ENCODE results near the gene MAU2. TPM values are rescaled to one million over a fixed set of nuclear protein-coding genes. Genes with fewer than 3 reads are reported as not detected.

MAU2 gene
- total RNA-seq, 1 experiment from 2014 or later, result 37.3 TPM

GRCh38 chr19:19354932-19355331 lies 34.3 kb downstream of the MAU2 start:
- Histone ChIP-seq H3K4me1 (ENCODE audit: low read length) (no peaks in the 10 kb centered on the region), H3K4me3 (ENCODE audit: low read length) (no peak overlapping the region), H4K20me1 (ENCODE audit: insufficient read depth, low read depth, low read length) (no peaks in the 10 kb centered on the region), H3K27ac (ENCODE audit: low read length) (no peak overlapping the region), H3K79me2 (ENCODE audit: low read length) (no peaks in the 10 kb centered on the region), H3K9ac (ENCODE audit: low read length) (no peak overlapping the region), H3K9me3 (ENCODE audit: low read length) (no peaks in the 10 kb centered on the region), H2AFZ (ENCODE audit: low read length) (no peak overlapping the region), H3K27me3 (ENCODE audit: low read length) (no peaks in the 10 kb centered on the region), H3K36me3 (ENCODE audit: insufficient read depth, low read length) (0 out of 2 replicates have a peak, but pooled peaks cover 5% of the 10 kb centered on the region), H3K9me2 (replicated peaks; ENCODE audit: insufficient read depth, low read length) (no peaks in the 10 kb centered on the region), H3K4me2 (ENCODE audit: low read depth, low read length, poor library complexity, severe bottlenecking) (no peak overlapping the region)
- no peak for DNase-seq

GRCh38 chr19:19355606-19356139 lies 35.0 kb downstream of the MAU2 start:
- peaks cover 5% of the 10 kb centered on the region for H3K4me1 ChIP-seq (ENCODE audit: low read length)
- H2AFZ ChIP-seq (ENCODE audit: low read length), result no peak overlapping the region
- H3K27me3 ChIP-seq (ENCODE audit: low read length), result no peaks in the 10 kb centered on the region
- H3K4me3 ChIP-seq (ENCODE audit: low read length), result no peak overlapping the region
- H3K79me2 ChIP-seq (ENCODE audit: low read length), result no peaks in the 10 kb centered on the region
- no peak overlapping the region for H3K4me2 ChIP-seq (ENCODE audit: low read depth, low read length, poor library complexity, severe bottlenecking)
- no peaks in the 10 kb centered on the region for H4K20me1 ChIP-seq (ENCODE audit: insufficient read depth, low read depth, low read length)
- no peaks in the 10 kb centered on the region for H3K9me2 ChIP-seq (replicated peaks; ENCODE audit: insufficient read depth, low read length)
- H3K9me3 ChIP-seq (ENCODE audit: low read length), result no peaks in the 10 kb centered on the region
- H3K9ac ChIP-seq (ENCODE audit: low read length), result no peak overlapping the region
- H3K36me3 ChIP-seq (ENCODE audit: insufficient read depth, low read length), result 0 out of 2 replicates have a peak, but pooled peaks cover 5% of the 10 kb centered on the region
- no peak for DNase-seq
- no peak overlapping the region for H3K27ac ChIP-seq (ENCODE audit: low read length)

DNA sequence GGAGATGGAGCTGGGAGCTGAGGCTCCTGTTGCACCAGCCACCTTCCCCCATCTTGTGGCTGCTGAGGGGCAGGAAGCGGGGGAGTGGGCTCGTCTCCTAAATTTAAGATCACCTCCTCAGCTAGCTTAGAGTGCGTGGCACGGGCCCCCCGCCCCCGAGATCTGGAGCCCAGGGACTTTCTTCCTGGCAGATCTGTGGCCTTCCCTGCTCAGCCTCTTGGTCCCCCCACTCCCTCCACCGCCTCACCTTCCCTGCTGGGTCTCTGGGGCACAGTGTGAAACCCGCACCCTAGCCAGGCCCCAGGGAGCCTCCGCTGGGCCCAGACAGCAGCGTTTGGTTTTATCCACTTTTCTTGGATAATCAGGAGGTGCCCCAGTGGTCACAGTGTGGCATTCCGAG lies 35.9 kb downstream of the MAU2 start:
- Histone ChIP-seq H3K9ac (ENCODE audit: low read length) (no peak overlapping the region), H3K79me2 (ENCODE audit: low read length) (no peaks in the 10 kb centered on the region), H3K4me2 (ENCODE audit: low read depth, low read length, poor library complexity, severe bottlenecking) (no peak overlapping the region), H3K4me3 (ENCODE audit: low read length) (no peak overlapping the region), H3K36me3 (ENCODE audit: insufficient read depth, low read length) (0 out of 2 replicates have a peak, but pooled peaks cover 5% of the 10 kb centered on the region), H4K20me1 (ENCODE audit: insufficient read depth, low read depth, low read length) (no peaks in the 10 kb centered on the region), H3K9me2 (replicated peaks; ENCODE audit: insufficient read depth, low read length) (no peaks in the 10 kb centered on the region), H3K27ac (ENCODE audit: low read length) (no peak overlapping the region), H3K9me3 (ENCODE audit: low read length) (no peaks in the 10 kb centered on the region), H2AFZ (ENCODE audit: low read length) (no peak overlapping the region), H3K4me1 (ENCODE audit: low read length) (peaks cover 13% of the 10 kb centered on the region), H3K27me3 (ENCODE audit: low read length) (no peaks in the 10 kb centered on the region)
- no peak for DNase-seq

- Histone ChIP-seq H3K9ac (ENCODE audit: low read length) (no peak overlapping the region), H4K20me1 (ENCODE audit: insufficient read depth, low read depth, low read length) (no peaks in the 10 kb centered on the region), H3K27me3 (ENCODE audit: low read length) (no peaks in the 10 kb centered on the region), H3K79me2 (ENCODE audit: low read length) (no peaks in the 10 kb centered on the region), H3K9me2 (replicated peaks; ENCODE audit: insufficient read depth, low read length) (no peaks in the 10 kb centered on the region), H3K4me1 (ENCODE audit: low read length) (peaks cover 13% of the 10 kb centered on the region), H3K36me3 (ENCODE audit: insufficient read depth, low read length) (0 out of 2 replicates have a peak, but pooled peaks cover 5% of the 10 kb centered on the region), H3K9me3 (ENCODE audit: low read length) (no peaks in the 10 kb centered on the region), H3K27ac (ENCODE audit: low read length) (no peak overlapping the region), H2AFZ (ENCODE audit: low read length) (no peak overlapping the region), H3K4me3 (ENCODE audit: low read length) (no peak overlapping the region), H3K4me2 (ENCODE audit: low read depth, low read length, poor library complexity, severe bottlenecking) (no peak overlapping the region)
- no peak for DNase-seq
These were observed 36.4 kb downstream of the MAU2 start for GRCh38 chr19:19356901-19357566.

DNA sequence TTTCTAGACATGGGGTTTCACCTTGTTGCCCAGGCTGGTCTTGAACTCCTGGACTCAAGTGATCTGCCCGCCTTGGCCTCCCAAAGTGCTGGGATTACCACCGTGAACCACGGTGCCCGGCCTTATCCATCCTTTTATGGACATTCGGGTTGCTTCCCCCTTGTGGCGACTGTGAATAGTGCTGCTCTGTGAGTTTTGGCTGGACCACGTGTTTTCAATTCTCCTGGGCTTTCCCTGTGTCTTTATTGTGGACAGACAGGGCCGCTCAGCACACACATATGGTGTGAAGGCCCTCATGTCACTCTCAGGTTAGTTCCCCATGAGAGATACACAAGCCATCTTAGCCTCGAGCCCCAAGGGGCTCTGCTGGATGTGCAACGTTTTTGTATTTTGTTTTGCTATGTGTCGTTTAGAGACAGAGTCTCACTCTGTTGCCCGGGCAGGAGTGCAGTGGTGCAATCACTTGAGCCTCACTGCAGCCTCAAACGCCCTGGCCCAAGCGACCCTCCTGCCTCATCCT lies 40.5 kb downstream of the MAU2 start:
- Histone ChIP-seq H3K4me2 (ENCODE audit: low read depth, low read length, poor library complexity, severe bottlenecking) (peak overlapping the region; percentile 46), H3K9ac (ENCODE audit: low read length) (peak overlapping the region; percentile 39), H3K9me3 (ENCODE audit: low read length) (no peaks in the 10 kb centered on the region), H3K36me3 (ENCODE audit: insufficient read depth, low read length) (0 out of 2 replicates have a peak, but pooled peaks cover 5% of the 10 kb centered on the region), H3K27me3 (ENCODE audit: low read length) (no peaks in the 10 kb centered on the region), H2AFZ (ENCODE audit: low read length) (peak overlapping the region; percentile 88; the same call in 1 of the 2 replicates), H3K79me2 (ENCODE audit: low read length) (no peaks in the 10 kb centered on the region), H3K27ac (ENCODE audit: low read length) (0 out of 2 replicates have a peak overlapping the region, but pooled peaks have one; percentile 22), H3K4me1 (ENCODE audit: low read length) (peaks cover 24% of the 10 kb centered on the region), H3K4me3 (ENCODE audit: low read length) (no peak overlapping the region; the same call in 1 of the 2 replicates), H3K9me2 (replicated peaks; ENCODE audit: insufficient read depth, low read length) (no peaks in the 10 kb centered on the region), H4K20me1 (ENCODE audit: insufficient read depth, low read depth, low read length) (no peaks in the 10 kb centered on the region)
- DNase-seq, result peak; percentile 91

DNA sequence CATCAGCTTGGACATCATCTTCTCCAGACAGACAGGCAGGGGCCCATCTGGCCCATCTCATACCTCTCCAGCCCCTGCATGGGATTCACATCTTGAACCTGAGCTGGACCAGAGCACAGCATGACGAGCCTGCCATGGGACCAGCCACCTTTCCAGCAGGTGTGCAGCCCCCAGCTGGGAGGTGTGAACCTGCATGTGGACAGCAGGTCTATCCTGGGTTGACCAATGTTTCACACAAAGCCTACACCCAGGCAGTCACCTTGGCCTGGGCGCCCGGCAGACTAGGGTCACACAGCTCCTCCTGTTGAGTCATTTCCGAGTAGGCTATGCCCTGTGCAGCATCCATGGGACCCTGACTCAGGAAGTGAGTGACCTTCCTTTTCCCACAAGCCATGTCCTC lies 41.4 kb downstream of the MAU2 start:
- H3K9me2 ChIP-seq (replicated peaks; ENCODE audit: insufficient read depth, low read length), result no peaks in the 10 kb centered on the region
- H3K36me3 ChIP-seq (ENCODE audit: insufficient read depth, low read length), result no peaks in the 10 kb centered on the region
- H3K4me3 ChIP-seq (ENCODE audit: low read length), result no peak overlapping the region
- no peak overlapping the region for H3K4me2 ChIP-seq (ENCODE audit: low read depth, low read length, poor library complexity, severe bottlenecking)
- no peak overlapping the region for H3K27ac ChIP-seq (ENCODE audit: low read length)
- no peaks in the 10 kb centered on the region for H4K20me1 ChIP-seq (ENCODE audit: insufficient read depth, low read depth, low read length)
- no peaks in the 10 kb centered on the region for H3K9me3 ChIP-seq (ENCODE audit: low read length)
- H2AFZ ChIP-seq (ENCODE audit: low read length), result no peak overlapping the region
- no peaks in the 10 kb centered on the region for H3K79me2 ChIP-seq (ENCODE audit: low read length)
- H3K4me1 ChIP-seq (ENCODE audit: low read length), result peaks cover 29% of the 10 kb centered on the region
- no peak for DNase-seq
- no peaks in the 10 kb centered on the region for H3K27me3 ChIP-seq (ENCODE audit: low read length)
- H3K9ac ChIP-seq (ENCODE audit: low read length), result no peak overlapping the region

- Histone ChIP-seq H3K4me2 (ENCODE audit: low read depth, low read length, poor library complexity, severe bottlenecking) (peak overlapping the region; percentile 63), H3K36me3 (ENCODE audit: insufficient read depth, low read length) (no peaks in the 10 kb centered on the region), H4K20me1 (ENCODE audit: insufficient read depth, low read depth, low read length) (no peaks in the 10 kb centered on the region), H2AFZ (ENCODE audit: low read length) (peak overlapping the region; percentile 97), H3K27ac (ENCODE audit: low read length) (no peak overlapping the region), H3K9ac (ENCODE audit: low read length) (peak overlapping the region; percentile 42), H3K4me1 (ENCODE audit: low read length) (peaks cover 16% of the 10 kb centered on the region), H3K27me3 (ENCODE audit: low read length) (no peaks in the 10 kb centered on the region), H3K79me2 (ENCODE audit: low read length) (no peaks in the 10 kb centered on the region), H3K9me2 (replicated peaks; ENCODE audit: insufficient read depth, low read length) (no peaks in the 10 kb centered on the region), H3K4me3 (ENCODE audit: low read length) (peak overlapping the region; percentile 45; the same call in 1 of the 2 replicates), H3K9me3 (ENCODE audit: low read length) (no peaks in the 10 kb centered on the region)
- DNase-seq, result peak; percentile 92
These were observed 46.1 kb downstream of the MAU2 start for GRCh38 chr19:19366434-19367396.

DNA sequence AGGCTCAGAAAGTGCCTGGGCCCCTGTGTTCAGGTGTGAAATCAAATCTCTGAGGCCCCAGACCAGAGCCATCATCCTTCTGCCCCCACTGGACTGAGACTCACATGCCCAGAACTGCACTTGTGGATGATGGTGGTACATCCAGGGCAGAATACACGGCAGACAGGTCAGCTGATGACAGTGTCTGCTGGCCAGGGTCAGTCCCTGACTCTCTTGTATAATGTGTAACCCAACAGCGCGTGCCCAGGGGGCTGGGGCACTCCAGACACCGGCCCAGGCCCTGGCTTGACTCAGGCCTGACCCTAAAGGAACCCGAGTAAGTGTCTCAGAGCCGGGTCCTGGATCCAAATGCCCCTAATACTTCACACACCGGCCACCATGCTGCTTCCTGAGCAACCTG lies 47.5 kb downstream of the MAU2 start:
- Histone ChIP-seq H3K4me3 (ENCODE audit: low read length) (no peak overlapping the region), H3K79me2 (ENCODE audit: low read length) (no peaks in the 10 kb centered on the region), H3K4me1 (ENCODE audit: low read length) (peaks cover 22% of the 10 kb centered on the region), H3K9me3 (ENCODE audit: low read length) (no peaks in the 10 kb centered on the region), H3K9me2 (replicated peaks; ENCODE audit: insufficient read depth, low read length) (no peaks in the 10 kb centered on the region), H3K4me2 (ENCODE audit: low read depth, low read length, poor library complexity, severe bottlenecking) (no peak overlapping the region), H4K20me1 (ENCODE audit: insufficient read depth, low read depth, low read length) (no peaks in the 10 kb centered on the region), H3K27me3 (ENCODE audit: low read length) (no peaks in the 10 kb centered on the region), H2AFZ (ENCODE audit: low read length) (no peak overlapping the region), H3K27ac (ENCODE audit: low read length) (no peak overlapping the region), H3K9ac (ENCODE audit: low read length) (no peak overlapping the region), H3K36me3 (ENCODE audit: insufficient read depth, low read length) (no peaks in the 10 kb centered on the region)
- no peak for DNase-seq

All from Karpas-422 (cell line).